Measurements from ENCODE around the gene UBE2H.
A peak's percentile ranks its signal among the peaks of the same experiment; 100 is the strongest.

GRCh38 chr7:129993275-129993674, 40.5 kb upstream of the UBE2H start:
- TF ChIP-seq CTCF (IDR thresholded peaks at IDR 0.05; ENCODE audit: poor library complexity), result peak; percentile 8
- no peak for TF ChIP-seq EZH2 (IDR thresholded peaks at IDR 0.05; ENCODE audit: borderline replicate concordance)
